Neuronal stem cell (in vitro differentiated cells): ENCODE measurements around the gene ZNF407.

ENCODE experiments used
- DNase-seq: peaks from one replicate; pipeline ENCODE4 v3.0.0-alpha.2; 2013; ENCODE audit warnings: low spot score
- H2AFZ ChIP-seq: one replicate; pipeline ENCODE4 v1.6.1; 2013; ENCODE audit warnings: mild to moderate bottlenecking, low read length, inconsistent platforms
- H2AK5ac ChIP-seq: 2 replicates; pipeline ENCODE4 v1.6.1; 2013; ENCODE audit warnings: low read depth, mild to moderate bottlenecking, inconsistent platforms, low read length, moderate library complexity, mixed read lengths
- H2BK120ac ChIP-seq: 2 replicates; pipeline ENCODE4 v1.6.1; 2013; ENCODE audit warnings: low read depth, mild to moderate bottlenecking, inconsistent platforms, low read length, moderate library complexity, mixed read lengths
- H2BK12ac ChIP-seq: one replicate; pipeline ENCODE4 v1.6.1; 2013; ENCODE audit warnings: low read length, inconsistent platforms
- H2BK15ac ChIP-seq: 2 replicates; pipeline ENCODE4 v1.6.1; 2013; ENCODE audit warnings: mild to moderate bottlenecking, low read length, inconsistent platforms, mixed read lengths
- H2BK5ac ChIP-seq: one replicate; pipeline ENCODE4 v1.6.1; 2013; ENCODE audit warnings: inconsistent platforms, mild to moderate bottlenecking, low read length, moderate library complexity
- H3K14ac ChIP-seq: one replicate; pipeline ENCODE4 v1.6.1; 2013; ENCODE audit warnings: low read length, inconsistent platforms
- H3K18ac ChIP-seq: 2 replicates; pipeline ENCODE4 v1.6.1; 2013; ENCODE audit warnings: low read length, inconsistent platforms
- H3K23ac ChIP-seq: 2 replicates; pipeline ENCODE4 v1.6.1; 2013; ENCODE audit warnings: low read depth, mild to moderate bottlenecking, mixed read lengths, low read length, inconsistent platforms; ENCODE audit not compliant: poor library complexity
- H3K27ac ChIP-seq: replicated peaks from 3 replicates; pipeline ENCODE4 v1.5.1; 2013; ENCODE audit warnings: low read length, inconsistent platforms
- H3K27me3 ChIP-seq, 3 experiments: 2 replicates each; pipeline ENCODE4 v1.6.1; 2013; ENCODE audit warnings: low read length in 3 of 3, mild to moderate bottlenecking in 2 of 3, inconsistent platforms in 1 of 3, low read depth in 1 of 3, mixed read lengths in 1 of 3, moderate library complexity in 1 of 3; ENCODE audit not compliant: control insufficient read depth in 3 of 3, insufficient read depth in 3 of 3
- H3K36me3 ChIP-seq, 2 donors: replicated peaks in 1 of 2; 2 replicates each; pipeline ENCODE4 v1.6.1; 2013; ENCODE audit warnings: low read length in 2 of 2; ENCODE audit not compliant: control insufficient read depth in 2 of 2, insufficient read depth in 2 of 2
- H3K4ac ChIP-seq: 2 replicates; pipeline ENCODE4 v1.6.1; 2013; ENCODE audit warnings: inconsistent platforms, mild to moderate bottlenecking, low read length, moderate library complexity
- H3K4me1 ChIP-seq, 2 donors: 1 replicate in 1 of 2; 2 replicates in 1 of 2; pipeline ENCODE4 v1.6.1; 2013; ENCODE audit warnings: low read length in 2 of 2, low read depth in 1 of 2; ENCODE audit not compliant: control insufficient read depth in 2 of 2, insufficient read depth in 1 of 2
- H3K4me2 ChIP-seq: one replicate; pipeline ENCODE4 v1.6.1; 2013; ENCODE audit warnings: mild to moderate bottlenecking, low read length, inconsistent platforms; ENCODE audit not compliant: insufficient read depth, poor library complexity, severe bottlenecking
- H3K4me3 ChIP-seq, 2 donors: 2 replicates each; pipeline ENCODE4 v1.5.1; 2013; ENCODE audit warnings: low read length in 2 of 2, mild to moderate bottlenecking in 2 of 2, inconsistent platforms in 1 of 2, moderate library complexity in 1 of 2
- H3K79me1 ChIP-seq: one replicate; pipeline ENCODE4 v1.6.1; 2013; ENCODE audit warnings: low read depth, mild to moderate bottlenecking, inconsistent platforms, low read length, moderate library complexity
- H3K9ac ChIP-seq: one replicate; pipeline ENCODE4 v1.6.1; 2013; ENCODE audit warnings: mild to moderate bottlenecking, low read depth, low read length, inconsistent platforms; ENCODE audit not compliant: poor library complexity
- H3K9me3 ChIP-seq, 2 donors: replicated peaks in 1 of 2; 2 replicates each; pipeline versions ENCODE3 to v1.6.1; 2013; ENCODE audit warnings: low read length in 2 of 2, mild to moderate bottlenecking in 2 of 2, inconsistent platforms in 1 of 2, low read depth in 1 of 2, mixed read lengths in 1 of 2, moderate library complexity in 1 of 2; ENCODE audit not compliant: control insufficient read depth in 2 of 2, insufficient read depth in 1 of 2
- H4K8ac ChIP-seq: one replicate; pipeline ENCODE4 v1.6.1; 2013; ENCODE audit warnings: low read depth, mild to moderate bottlenecking, inconsistent platforms, low read length, moderate library complexity
- H4K91ac ChIP-seq: one replicate; pipeline ENCODE4 v1.6.1; 2013; ENCODE audit warnings: low read length, low read depth, mild to moderate bottlenecking, inconsistent platforms; ENCODE audit not compliant: poor library complexity
- WGBS, 2 donors: extraction: QIAGEN DNeasy Blood & Tissue Kit; methylation state at CpG; one replicate each; pipeline ENCODE4 v1.1.7; 2013; ENCODE audit warnings: missing lambda C conversion rate in 2 of 2, mixed read lengths in 1 of 2; ENCODE audit not compliant: insufficient read length in 2 of 2, insufficient replicate concordance in 1 of 2; ENCODE audit errors: extremely low coverage in 2 of 2; 5-methylcytosine and 5-hydroxymethylcytosine counted together

The ZNF407 gene

GRCh38 chr18:74714120-74714519, 116.5 kb downstream of the ZNF407 start:
- no peak overlapping the region for H2BK5ac ChIP-seq
- WGBS, 2 donors, result no CpG with 5 or more reads among the region's 1 CpG
- H3K4me2 ChIP-seq, result no peak overlapping the region
- H3K9ac ChIP-seq, result no peak overlapping the region
- no peak overlapping the region for H3K4me3 ChIP-seq
- no peak overlapping the region for H3K4ac ChIP-seq
- no peaks in the 10 kb centered on the region for H3K27me3 ChIP-seq
- H3K27ac ChIP-seq, result no peak overlapping the region
- no peak overlapping the region for H4K8ac ChIP-seq
- H3K18ac ChIP-seq, result no peak overlapping the region
- no peak overlapping the region for H2AFZ ChIP-seq
- peaks cover 0 to 4% of the 10 kb centered on the region in 2 donors for H3K4me1 ChIP-seq
- peaks cover 4% of the 10 kb centered on the region for H3K79me1 ChIP-seq
- no peak overlapping the region for H2BK120ac ChIP-seq
- H3K9me3 ChIP-seq, result no peaks in the 10 kb centered on the region
- H3K36me3 ChIP-seq, result no peaks in the 10 kb centered on the region
- H3K14ac ChIP-seq, result no peak overlapping the region
- no peak for DNase-seq
- no peak overlapping the region for H2BK12ac ChIP-seq
- no peak overlapping the region for H2BK15ac ChIP-seq
- H2AK5ac ChIP-seq, result no peak overlapping the region
- H4K91ac ChIP-seq, result no peak overlapping the region
- H3K23ac ChIP-seq, result no peak overlapping the region

GRCh38 chr18:74714791-74715190, 117.1 kb downstream of the ZNF407 start:
- H3K14ac ChIP-seq, result no peak overlapping the region
- peaks cover 0 to 4% of the 10 kb centered on the region in 2 donors for H3K9me3 ChIP-seq
- H4K91ac ChIP-seq, result no peak overlapping the region
- no peak overlapping the region for H3K4me3 ChIP-seq
- H2AK5ac ChIP-seq, result no peak overlapping the region
- H2BK12ac ChIP-seq, result no peak overlapping the region
- no peak overlapping the region for H3K18ac ChIP-seq
- no peak overlapping the region for H3K4me2 ChIP-seq
- H2BK15ac ChIP-seq, result no peak overlapping the region
- H3K4me1 ChIP-seq, result peaks cover 0 to 4% of the 10 kb centered on the region in 2 donors
- no CpG with 5 or more reads among the region's 6 CpGs for WGBS, 2 donors
- H2BK120ac ChIP-seq, result no peak overlapping the region
- H3K27ac ChIP-seq, result no peak overlapping the region
- no peak overlapping the region for H2BK5ac ChIP-seq
- H4K8ac ChIP-seq, result no peak overlapping the region
- H3K9ac ChIP-seq, result no peak overlapping the region
- H3K27me3 ChIP-seq, result no peaks in the 10 kb centered on the region
- H3K36me3 ChIP-seq, result no peaks in the 10 kb centered on the region
- peak overlapping the region; percentile 8 for H2AFZ ChIP-seq
- peak; percentile 2 for DNase-seq
- no peak overlapping the region for H3K23ac ChIP-seq
- peaks cover 4% of the 10 kb centered on the region for H3K79me1 ChIP-seq
- no peak overlapping the region for H3K4ac ChIP-seq

GRCh38 chr18:74715306-74715705, 117.6 kb downstream of the ZNF407 start:
- H3K4me2 ChIP-seq, result no peak overlapping the region
- H2AK5ac ChIP-seq, result no peak overlapping the region
- H3K9ac ChIP-seq, result no peak overlapping the region
- H3K36me3 ChIP-seq, result no peaks in the 10 kb centered on the region
- H3K4me3 ChIP-seq, result no peak overlapping the region
- H2BK12ac ChIP-seq, result no peak overlapping the region
- peak overlapping the region; percentile 8 for H2AFZ ChIP-seq
- H3K18ac ChIP-seq, result no peak overlapping the region
- peaks cover 0 to 4% of the 10 kb centered on the region in 2 donors for H3K9me3 ChIP-seq
- H2BK120ac ChIP-seq, result no peak overlapping the region
- DNase-seq, result no peak
- H3K23ac ChIP-seq, result no peak overlapping the region
- no peak overlapping the region for H2BK15ac ChIP-seq
- H3K4me1 ChIP-seq, result peaks cover 0 to 4% of the 10 kb centered on the region in 2 donors
- H3K27ac ChIP-seq, result no peak overlapping the region
- no peak overlapping the region for H2BK5ac ChIP-seq
- H4K91ac ChIP-seq, result no peak overlapping the region
- H4K8ac ChIP-seq, result no peak overlapping the region
- WGBS, 2 donors, result no CpG with 5 or more reads among the region's 7 CpGs
- H3K14ac ChIP-seq, result no peak overlapping the region
- H3K27me3 ChIP-seq, result no peaks in the 10 kb centered on the region
- no peak overlapping the region for H3K4ac ChIP-seq
- peaks cover 4% of the 10 kb centered on the region for H3K79me1 ChIP-seq

GRCh38 chr18:74715865-74716712, 118.4 kb downstream of the ZNF407 start:
- no peak overlapping the region for H4K91ac ChIP-seq
- no peak overlapping the region for H2AFZ ChIP-seq
- no CpG with 5 or more reads among the region's 5 CpGs for WGBS, 2 donors
- H3K9ac ChIP-seq, result no peak overlapping the region
- no peak overlapping the region for H4K8ac ChIP-seq
- H3K4me3 ChIP-seq, result no peak overlapping the region
- peaks cover 4% of the 10 kb centered on the region for H3K79me1 ChIP-seq
- no peaks in the 10 kb centered on the region for H3K27me3 ChIP-seq
- H3K4me2 ChIP-seq, result no peak overlapping the region
- H2BK12ac ChIP-seq, result no peak overlapping the region
- H3K4me1 ChIP-seq, result peaks cover 0 to 4% of the 10 kb centered on the region in 2 donors
- H3K36me3 ChIP-seq, result no peaks in the 10 kb centered on the region
- no peak overlapping the region for H3K23ac ChIP-seq
- H2BK5ac ChIP-seq, result no peak overlapping the region
- H3K27ac ChIP-seq, result no peak overlapping the region
- no peak for DNase-seq
- H2BK120ac ChIP-seq, result no peak overlapping the region
- H3K18ac ChIP-seq, result no peak overlapping the region
- H3K4ac ChIP-seq, result no peak overlapping the region
- H2BK15ac ChIP-seq, result no peak overlapping the region
- no peak overlapping the region for H3K14ac ChIP-seq
- no peak overlapping the region for H2AK5ac ChIP-seq
- H3K9me3 ChIP-seq, result peaks cover 0 to 4% of the 10 kb centered on the region in 2 donors
